Measurements from ENCODE around the gene SDCCAG8.
"Not testable (repeated sequence)": the region's sequence is repeated elsewhere in the genome, so short reads cannot be mapped to it uniquely, and the experiment has no call there.

SDCCAG8 gene

GRCh38 chr1:243332440-243332839 is 76.6 kb downstream of the SDCCAG8 start:
- DNase-seq (ENCODE audit: low read depth in 2 of 2) = no peak

GRCh38 chr1:243335292-243335691 is 79.5 kb downstream of the SDCCAG8 start:
- DNase-seq (ENCODE audit: low read depth in 2 of 2) = no peak

- no peak for DNase-seq (ENCODE audit: low read depth in 2 of 2)
Observed at GRCh38 chr1:243336163-243336562, 80.3 kb downstream of the SDCCAG8 start.

- not testable (repeated sequence) for DNase-seq (ENCODE audit: low read depth in 2 of 2)
Observed at GRCh38 chr1:243338848-243339247, 83.0 kb downstream of the SDCCAG8 start.

- DNase-seq (ENCODE audit: low read depth in 2 of 2) = no peak
Observed at GRCh38 chr1:243341074-243341473, 85.2 kb downstream of the SDCCAG8 start.

GRCh38 chr1:243343970-243344937 is 88.4 kb downstream of the SDCCAG8 start:
- DNase-seq (ENCODE audit: low read depth in 2 of 2) = no peak

GRCh38 chr1:243345205-243345604 is 89.4 kb downstream of the SDCCAG8 start:
- no peak for DNase-seq (ENCODE audit: low read depth in 2 of 2)

- DNase-seq (ENCODE audit: low read depth in 2 of 2) = no peak
Observed at GRCh38 chr1:243346016-243346415, 90.2 kb downstream of the SDCCAG8 start.

- DNase-seq (ENCODE audit: low read depth in 2 of 2) = no peak
Observed at GRCh38 chr1:243346468-243346867, 90.6 kb downstream of the SDCCAG8 start.

- no peak for DNase-seq (ENCODE audit: low read depth in 2 of 2)
Observed at GRCh38 chr1:243348331-243348730, 92.5 kb downstream of the SDCCAG8 start.

GRCh38 chr1:243349128-243349527 is 93.3 kb downstream of the SDCCAG8 start:
- DNase-seq (ENCODE audit: low read depth in 2 of 2) = no peak

- no peak for DNase-seq (ENCODE audit: low read depth in 2 of 2)
Observed at GRCh38 chr1:243351337-243351736, 95.5 kb downstream of the SDCCAG8 start.

GRCh38 chr1:243354511-243355153 is 98.8 kb downstream of the SDCCAG8 start:
- no peak for DNase-seq (ENCODE audit: low read depth in 2 of 2)

GRCh38 chr1:243363832-243364231 is 108.0 kb downstream of the SDCCAG8 start:
- no peak for DNase-seq (ENCODE audit: low read depth in 2 of 2)

GRCh38 chr1:243364330-243364729 is 108.5 kb downstream of the SDCCAG8 start:
- DNase-seq (ENCODE audit: low read depth in 2 of 2) = no peak

- DNase-seq (ENCODE audit: low read depth in 2 of 2) = no peak
Observed at GRCh38 chr1:243364866-243365265, 109.0 kb downstream of the SDCCAG8 start.

- no peak for DNase-seq (ENCODE audit: low read depth in 2 of 2)
Observed at GRCh38 chr1:243367314-243367713, 111.5 kb downstream of the SDCCAG8 start.

- no peak for DNase-seq (ENCODE audit: low read depth in 2 of 2)
Observed at GRCh38 chr1:243374412-243374811, 118.6 kb downstream of the SDCCAG8 start.

- no peak for DNase-seq (ENCODE audit: low read depth in 2 of 2)
Observed at GRCh38 chr1:243375596-243375995, 119.8 kb downstream of the SDCCAG8 start.

GRCh38 chr1:243378669-243379068 is 122.8 kb downstream of the SDCCAG8 start:
- DNase-seq (ENCODE audit: low read depth in 2 of 2) = no peak

- DNase-seq (ENCODE audit: low read depth in 2 of 2) = no peak
Observed at GRCh38 chr1:243379208-243379607, 123.4 kb downstream of the SDCCAG8 start.

- DNase-seq (ENCODE audit: low read depth in 2 of 2) = no peak
Observed at GRCh38 chr1:243379706-243380105, 123.9 kb downstream of the SDCCAG8 start.

- DNase-seq (ENCODE audit: low read depth in 2 of 2) = no peak
Observed at GRCh38 chr1:243388276-243388675, 132.4 kb downstream of the SDCCAG8 start.
